Right cardiac atrium (tissue), 5 donors: ENCODE measurements around the gene CFAP119. TPM values are rescaled to one million over a fixed set of nuclear protein-coding genes. Genes with fewer than 3 reads are reported as not detected.
A peak's percentile ranks its signal among the peaks of the same experiment; 100 is the strongest.

ENCODE experiments used
- ATAC-seq, 2 donors: fragments of 200-7000 bp; cut with Tn5 transposase; one replicate each; pipeline versions ENCODE4 v1.8.0 to v1.9.1; 2020; ENCODE audit warnings: moderate library complexity in 2 of 2, mild to moderate bottlenecking in 1 of 2
- DNase-seq, 3 donors: peaks; one replicate each; pipeline ENCODE4 v3.0.0-alpha.2; 2020
- H3K27ac ChIP-seq: one replicate; pipeline ENCODE4 v1.5.1; 2013; ENCODE audit warnings: mild to moderate bottlenecking, low read length, control low read depth, moderate library complexity
- H3K27me3 ChIP-seq: one replicate; pipeline ENCODE4 v1.6.1; 2013; ENCODE audit not compliant: control insufficient read depth, insufficient read depth
- H3K4me1 ChIP-seq: one replicate; pipeline ENCODE4 v1.6.1; 2013; ENCODE audit warnings: low read length; ENCODE audit not compliant: control insufficient read depth, insufficient read depth
- H3K4me3 ChIP-seq: one replicate; pipeline ENCODE4 v1.5.1; 2013; ENCODE audit warnings: low read length, control low read depth
- H3K9me3 ChIP-seq: one replicate; pipeline ENCODE4 v1.6.1; 2013; ENCODE audit warnings: low read length; ENCODE audit not compliant: control insufficient read depth
- WGBS: extraction: QIAGEN DNeasy Blood & Tissue Kit; methylation state at CpG from one replicate; pipeline ENCODE4 v1.1.7; 2013; 5-methylcytosine and 5-hydroxymethylcytosine counted together
- intact Hi-C, 4 donors: fragments of 100-400 bp; cut with DNase I; formaldehyde crosslinking; loops; one replicate each; pipeline versions ENCODE4 v1.11.0 to v1.14.0; 2022 to 2023
- polyA plus RNA-seq: library from polyadenylated mRNA; stranded (reverse); fragments of 200-250 nt; gene quantifications from one replicate; pipeline ENCODE4 v1.2.3, GENCODE V29; 2013
- total RNA-seq, 4 donors: library from RNA; stranded (reverse); fragmentation: NEBNext Ultra II Directional; extraction: Animal tissue kit (Norgen Biotek cat#: 25700); gene quantifications; one replicate each; pipeline ENCODE4 v1.2.1, GENCODE V29; 2021
- donor health status: healthy with polysubstance abuse.
- donor health status: DM: no; HTN: yes; CAD: no.
- donor health status: DM: no; HTN: no; CAD: no.
- donor health status: DM: no; HTN: yes; CAD: no; lungs with severe emphysema.
- donor health status: DM: yes; HTN: yes; CAD: no.

CFAP119 gene
- total and polyA plus RNA-seq, 5 donors, result 0.51 to 1.5 (median 0.95) TPM

DNA sequence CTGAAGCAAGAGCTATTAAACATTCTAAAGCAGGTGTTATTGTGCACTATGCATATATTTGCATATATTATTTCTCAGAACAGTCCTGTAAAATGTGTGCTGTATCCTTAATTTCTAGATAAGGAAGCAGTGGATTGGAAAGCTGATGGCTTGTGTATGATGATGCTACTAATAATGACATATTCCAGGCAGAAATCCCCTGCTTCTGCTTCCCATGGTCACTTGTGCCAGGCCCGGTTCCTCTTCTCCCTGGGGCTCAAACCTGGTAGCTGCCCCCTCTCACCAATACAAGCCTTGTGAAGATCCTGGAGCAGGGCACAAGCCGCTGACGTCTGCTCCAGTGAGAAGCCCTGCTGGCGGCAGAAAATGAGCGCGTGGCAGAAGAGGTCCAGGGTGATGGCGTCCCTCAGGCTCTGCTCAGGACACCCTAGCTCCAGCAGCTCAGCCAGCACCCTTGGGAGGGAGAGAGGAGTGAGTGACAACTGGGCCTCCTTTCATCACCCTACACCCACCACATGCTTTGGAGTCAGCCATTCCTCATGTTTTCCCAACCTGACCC lies 1.8 kb downstream of the CFAP119 start:
- no peaks in the 10 kb centered on the region for H3K9me3 ChIP-seq
- peak in 1 of 3 donors; percentile 18 for DNase-seq
- 88% methylated on average over 7 of the region's 7 CpGs for WGBS
- no peak overlapping the region for H3K4me3 ChIP-seq
- H3K27ac ChIP-seq, result no peak overlapping the region
- peaks cover 9% of the 10 kb centered on the region for H3K4me1 ChIP-seq
- no peak for ATAC-seq
- no peaks in the 10 kb centered on the region for H3K27me3 ChIP-seq
- intact Hi-C loops, result loop anchor here in 1 of 4 donors (10.0 kb wide), 1 partner anchor 55 kb away; no protein-coding TSS in a partner anchor

DNA sequence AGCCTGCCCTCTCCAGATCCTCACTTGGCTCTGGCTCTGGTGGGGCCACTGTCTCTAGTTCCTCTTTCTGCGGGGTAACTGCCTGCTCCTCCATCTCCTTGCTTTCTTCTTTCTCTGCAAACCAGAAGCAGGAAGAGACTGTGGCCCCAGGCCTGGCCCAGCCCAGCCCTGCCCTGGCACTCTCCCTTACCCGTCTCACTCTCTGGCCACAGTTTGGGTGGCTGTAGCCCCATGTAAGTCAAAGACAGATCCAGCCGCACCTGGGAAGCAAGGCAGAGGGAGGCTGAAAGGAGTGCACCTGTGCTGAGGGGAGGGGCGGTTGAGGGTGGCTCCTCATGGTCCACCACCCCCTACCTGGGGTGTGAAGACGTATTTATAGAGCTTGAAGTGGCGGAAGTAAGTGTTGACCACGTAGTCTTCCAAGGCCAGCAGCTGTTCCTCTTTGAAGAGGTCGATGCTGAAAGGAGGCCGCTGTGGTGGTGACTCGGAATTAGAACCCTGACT lies 2.8 kb downstream of the CFAP119 start:
- Histone ChIP-seq H3K4me1 (peaks cover 7% of the 10 kb centered on the region), H3K27ac (no peak overlapping the region), H3K4me3 (no peak overlapping the region), H3K27me3 (no peaks in the 10 kb centered on the region), H3K9me3 (no peaks in the 10 kb centered on the region)
- intact Hi-C loops, result no loop called here
- DNase-seq (peak in 1 of 3 donors; percentile 65), ATAC-seq (no peak)
- WGBS, result 78% methylated on average over 10 of the region's 10 CpGs

DNA sequence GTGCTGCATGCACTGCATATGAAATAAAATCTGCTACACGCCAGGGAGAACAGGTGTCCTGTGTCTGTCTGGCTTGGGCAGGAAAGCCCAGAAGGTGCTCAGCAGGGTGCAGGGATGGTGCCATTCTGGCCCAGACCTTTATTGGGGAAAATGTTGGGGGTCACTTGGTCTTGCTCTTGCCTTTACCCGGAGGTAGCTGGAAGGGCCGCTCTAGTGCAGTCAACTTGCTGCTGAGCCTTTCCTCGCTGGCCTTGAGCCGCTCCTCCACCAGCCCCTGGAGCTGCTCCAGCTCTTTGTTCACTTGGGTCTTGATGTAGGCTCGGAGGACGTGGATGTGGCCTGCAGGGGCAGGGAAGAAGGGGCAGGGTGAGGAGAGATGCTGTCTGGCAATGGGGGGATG lies 4.5 kb downstream of the CFAP119 start:
- Histone ChIP-seq H3K27me3 (no peaks in the 10 kb centered on the region), H3K4me1 (no peaks in the 10 kb centered on the region), H3K27ac (no peak overlapping the region), H3K9me3 (no peaks in the 10 kb centered on the region), H3K4me3 (no peak overlapping the region)
- ATAC-seq (no peak), DNase-seq (peak in 1 of 3 donors; percentile 24)
- WGBS, result 83% methylated on average over 7 of the region's 7 CpGs
- intact Hi-C loops, result no loop called here

DNA sequence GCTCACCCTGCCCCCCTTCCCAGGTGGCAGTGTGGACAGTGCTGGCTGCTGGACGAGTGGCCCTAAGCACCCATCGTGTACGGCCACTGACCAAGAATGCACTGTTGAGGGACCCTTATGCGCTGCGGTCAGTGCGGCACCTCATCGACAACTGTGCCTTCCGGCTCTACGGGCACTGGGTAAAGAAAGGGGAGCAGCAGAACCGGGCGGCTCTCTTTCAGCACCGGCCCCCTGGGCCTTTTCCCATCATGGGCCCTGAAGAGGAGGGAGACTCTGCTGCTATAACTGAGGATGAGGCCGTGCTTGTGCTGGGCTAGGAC lies 5.1 kb downstream of the CFAP119 start:
- no peaks in the 10 kb centered on the region for H3K9me3 ChIP-seq
- DNase-seq (peak in 1 of 3 donors; percentile 35), ATAC-seq (peak in 1 of 2 donors; percentile 8)
- intact Hi-C loops, result no loop called here
- H3K4me3 ChIP-seq, result no peak overlapping the region
- no peaks in the 10 kb centered on the region for H3K27me3 ChIP-seq
- H3K27ac ChIP-seq, result no peak overlapping the region
- no peaks in the 10 kb centered on the region for H3K4me1 ChIP-seq
- WGBS, result 95% methylated on average over 13 of the region's 13 CpGs

DNA sequence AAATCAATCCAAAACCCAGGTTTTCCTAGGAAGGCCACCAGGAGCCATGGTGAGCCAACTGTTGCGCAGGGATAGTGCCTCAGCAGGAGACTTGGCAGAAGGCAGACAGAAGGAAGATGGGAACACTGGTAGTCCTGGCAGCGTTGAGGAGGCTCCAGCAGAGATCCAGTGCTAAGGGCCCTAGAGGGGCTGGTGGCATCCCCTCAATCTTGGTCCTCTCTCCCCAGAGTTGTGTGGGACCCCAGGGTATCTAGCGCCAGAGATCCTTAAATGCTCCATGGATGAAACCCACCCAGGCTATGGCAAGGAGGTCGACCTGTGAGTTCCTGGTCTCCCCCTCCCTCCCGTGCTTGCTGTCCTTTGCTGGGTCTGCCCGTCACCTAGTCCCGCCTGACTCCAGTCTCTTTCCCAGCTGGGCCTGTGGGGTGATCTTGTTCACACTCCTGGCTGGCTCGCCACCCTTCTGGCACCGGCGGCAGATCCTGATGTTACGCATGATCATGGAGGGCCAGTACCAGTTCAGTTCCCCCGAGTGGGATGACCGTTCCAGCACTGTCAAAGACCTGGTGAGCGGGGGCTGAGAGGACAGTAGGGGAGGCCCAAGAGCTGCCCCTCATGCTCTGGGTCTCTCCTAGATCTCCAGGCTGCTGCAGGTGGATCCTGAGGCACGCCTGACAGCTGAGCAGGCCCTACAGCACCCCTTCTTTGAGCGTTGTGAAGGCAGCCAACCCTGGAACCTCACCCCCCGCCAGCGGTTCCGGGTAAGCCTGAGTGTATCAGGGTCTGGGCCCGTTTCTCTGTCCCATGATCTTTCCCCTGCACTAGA lies 5.7 kb downstream of the CFAP119 start:
- Histone ChIP-seq H3K27ac (no peak overlapping the region), H3K4me3 (no peak overlapping the region), H3K9me3 (no peaks in the 10 kb centered on the region), H3K27me3 (no peaks in the 10 kb centered on the region), H3K4me1 (no peaks in the 10 kb centered on the region)
- WGBS, result 94% methylated on average over 20 of the region's 20 CpGs
- DNase-seq, result peak in 2 of 3 donors; percentile 32 to 46
- intact Hi-C loops, result no loop called here
- ATAC-seq, result peak in 1 of 2 donors; percentile 4

DNA sequence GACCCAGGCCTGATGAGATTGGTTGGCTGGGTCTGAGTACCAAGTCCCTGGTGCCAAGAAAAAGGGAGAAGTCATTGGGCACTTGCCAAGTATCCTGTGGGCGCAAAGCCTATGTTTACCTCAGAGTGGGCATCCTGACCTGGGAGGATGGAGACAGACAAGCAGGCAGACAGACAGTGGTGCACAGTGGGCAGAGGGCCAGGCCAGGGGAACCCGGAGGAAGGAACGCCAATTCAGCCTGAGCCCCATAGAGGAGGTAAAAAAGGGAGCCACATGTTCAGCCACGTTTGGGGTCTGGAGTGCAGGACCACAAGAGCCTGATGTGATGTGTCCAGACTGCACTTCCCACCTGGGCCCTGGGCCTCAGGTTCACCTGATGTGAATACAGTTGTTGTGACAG lies 8.3 kb downstream of the CFAP119 start:
- ATAC-seq (no peak), DNase-seq (no peak)
- no peaks in the 10 kb centered on the region for H3K4me1 ChIP-seq
- intact Hi-C loops, result no loop called here
- H3K27ac ChIP-seq, result no peak overlapping the region
- H3K4me3 ChIP-seq, result no peak overlapping the region
- H3K9me3 ChIP-seq, result no peaks in the 10 kb centered on the region
- 76% methylated on average over 4 of the region's 4 CpGs for WGBS
- H3K27me3 ChIP-seq, result no peaks in the 10 kb centered on the region

DNA sequence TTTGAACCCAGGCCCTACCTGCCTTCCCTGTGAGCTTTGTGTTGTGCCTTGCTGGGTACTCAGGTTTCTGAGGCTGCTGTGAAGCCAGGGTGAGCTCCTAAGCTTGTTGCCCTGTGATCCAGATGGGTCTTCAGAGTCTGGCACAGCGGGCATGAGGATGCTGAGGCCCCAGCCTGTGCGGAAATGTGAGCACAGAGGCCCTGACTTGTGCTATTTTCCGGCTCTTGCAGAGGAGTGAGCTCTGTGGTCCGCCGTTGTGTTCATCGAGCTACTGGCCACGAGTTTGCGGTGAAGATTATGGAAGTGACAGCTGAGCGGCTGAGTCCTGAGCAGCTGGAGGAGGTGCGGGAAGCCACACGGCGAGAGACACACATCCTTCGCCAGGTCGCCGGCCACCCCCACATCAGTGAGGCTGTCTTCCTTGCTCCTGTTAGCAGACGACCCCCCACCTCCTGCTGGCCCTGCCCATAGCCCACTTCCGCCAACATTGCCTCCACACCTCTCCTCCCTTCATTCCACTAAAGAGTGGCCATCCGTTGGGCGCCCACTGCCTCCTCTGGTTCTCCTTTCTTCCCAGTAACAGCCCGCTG lies 10.9 kb downstream of the CFAP119 start:
- intact Hi-C loops, result no loop called here
- 93% methylated on average over 20 of the region's 20 CpGs for WGBS
- no peaks in the 10 kb centered on the region for H3K4me1 ChIP-seq
- no peaks in the 10 kb centered on the region for H3K9me3 ChIP-seq
- no peaks in the 10 kb centered on the region for H3K27me3 ChIP-seq
- peak in 2 of 3 donors; percentile 37 to 42 for DNase-seq
- ATAC-seq, result no peak
- H3K4me3 ChIP-seq, result no peak overlapping the region
- no peak overlapping the region for H3K27ac ChIP-seq

DNA sequence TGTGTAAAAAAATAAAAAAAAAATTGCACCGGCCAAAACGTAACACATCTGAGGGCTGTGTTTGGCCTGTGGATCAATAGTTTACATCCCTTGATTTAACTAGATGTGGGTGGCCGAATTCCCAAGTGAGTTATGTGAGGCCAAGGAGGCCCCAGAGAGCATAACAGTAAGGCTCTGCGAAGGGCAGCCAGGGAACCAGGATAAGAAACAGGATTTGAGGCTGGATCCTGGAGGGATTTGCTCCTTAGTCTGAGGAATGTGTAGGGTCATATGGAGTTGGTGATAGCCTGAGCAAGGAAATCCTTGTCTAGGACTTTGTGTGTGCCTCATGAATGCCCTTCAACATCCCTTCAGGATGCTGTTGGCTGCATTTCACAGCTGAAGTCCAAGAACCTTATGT lies 11.7 kb downstream of the CFAP119 start:
- no peak overlapping the region for H3K4me3 ChIP-seq
- intact Hi-C loops, result no loop called here
- no peak overlapping the region for H3K27ac ChIP-seq
- no peaks in the 10 kb centered on the region for H3K9me3 ChIP-seq
- DNase-seq (no peak), ATAC-seq (no peak)
- H3K27me3 ChIP-seq, result no peaks in the 10 kb centered on the region
- H3K4me1 ChIP-seq, result no peaks in the 10 kb centered on the region
- WGBS, result 88% methylated on average over 4 of the region's 4 CpGs

DNA sequence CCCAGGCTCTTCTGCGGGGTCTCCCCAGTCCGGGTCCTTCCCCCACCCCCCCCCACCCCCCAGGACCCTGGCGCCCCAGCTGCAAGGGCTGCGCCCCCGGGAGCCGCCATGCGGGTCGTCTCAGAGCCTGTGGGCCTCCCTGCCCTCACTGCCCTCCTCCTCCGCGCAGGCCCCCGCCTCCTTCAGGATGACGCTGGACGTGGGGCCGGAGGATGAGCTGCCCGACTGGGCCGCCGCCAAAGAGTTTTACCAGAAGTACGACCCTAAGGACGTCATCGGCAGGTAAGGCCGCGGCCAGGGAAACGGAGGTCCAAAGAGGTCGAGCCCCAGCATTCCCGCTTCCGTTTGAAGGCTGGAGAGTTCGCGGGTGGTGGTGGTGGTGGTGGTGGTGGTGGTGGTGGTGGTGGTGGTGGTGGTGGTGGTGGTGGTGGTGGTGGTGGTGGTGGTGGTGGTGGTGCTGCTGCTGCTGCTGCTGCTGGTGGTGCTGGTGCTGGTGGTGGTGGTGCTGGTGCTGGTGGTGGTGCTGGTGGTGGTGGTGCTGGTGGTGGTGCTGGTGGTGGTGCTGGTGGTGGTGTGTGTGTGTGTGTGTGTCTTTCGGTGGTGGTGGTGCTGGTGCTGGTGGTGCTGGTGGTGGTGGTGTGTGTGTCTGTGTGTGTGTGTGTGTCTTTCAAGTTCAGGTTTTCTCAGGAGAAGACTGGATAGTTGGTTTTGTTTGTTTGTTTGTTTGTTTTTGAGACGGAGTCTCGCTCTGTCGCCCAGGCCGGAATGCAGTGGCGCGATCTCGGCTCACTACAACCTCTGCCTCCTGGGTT lies 13.0 kb downstream of the CFAP119 start:
- H3K27ac ChIP-seq, result no peak overlapping the region
- intact Hi-C loops, result no loop called here

DNA sequence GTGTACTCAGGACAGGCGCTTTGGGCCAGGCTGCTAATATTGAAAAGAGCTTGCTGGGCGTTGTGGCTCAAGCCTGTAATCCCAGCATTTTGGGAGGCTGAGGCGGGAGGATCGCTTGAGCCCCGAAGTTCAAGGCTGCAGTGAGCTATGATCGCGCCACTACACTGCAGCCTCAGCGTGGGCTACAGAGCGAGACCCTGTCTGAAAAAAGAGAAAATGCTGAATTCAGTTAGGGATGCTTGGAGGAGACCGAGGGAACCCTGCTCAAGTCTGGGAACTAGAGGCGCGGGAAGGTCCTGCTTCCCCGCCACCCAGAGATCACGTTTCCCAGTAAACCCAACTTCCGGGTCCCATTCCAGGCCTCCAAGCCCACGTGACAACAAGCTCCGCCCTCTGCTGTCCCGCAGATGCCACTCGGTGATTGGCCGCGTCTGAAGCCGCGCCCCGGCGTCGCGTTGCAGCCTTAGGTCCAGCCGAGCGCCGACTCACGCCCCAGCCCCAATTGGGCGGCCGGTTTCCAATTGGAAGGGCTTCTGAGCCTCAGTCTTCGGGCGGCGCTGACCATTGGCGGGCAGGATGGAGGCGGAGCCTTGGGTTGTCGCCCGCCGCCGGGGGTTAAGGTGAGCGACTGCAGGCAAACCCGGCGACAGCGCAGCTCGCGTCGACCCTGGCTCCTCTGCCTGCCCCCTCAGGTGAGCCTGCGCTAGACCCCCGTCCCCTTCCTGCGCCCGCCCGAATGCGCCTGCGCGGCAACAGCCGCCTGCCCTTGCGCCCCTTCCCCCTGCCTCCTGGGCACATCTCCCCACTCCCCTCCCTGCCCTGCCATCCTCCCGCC lies 13.8 kb downstream of the CFAP119 start, which contains the start of gene PHKG2:
Gene PHKG2 (plus strand): TSS at position 627 of the 835 bp plus-strand sequence. CDS start 396 bp downstream, outside the sequence.
- ATAC-seq (peak; percentile 98 to 99), DNase-seq (peak; percentile 100)
- H3K4me3 ChIP-seq, result peak within 1 kb of the TSS; percentile 94
- H3K9me3 ChIP-seq, result no peaks in the 10 kb centered on the region
- no peaks in the 10 kb centered on the region for H3K27me3 ChIP-seq
- no peaks in the 10 kb centered on the region for H3K4me1 ChIP-seq
- H3K27ac ChIP-seq, result peak within 1 kb of the TSS; percentile 85
- intact Hi-C loops, result no loop called here
- WGBS, result 3% methylated on average over 60 of the region's 60 CpGs

More for the DNA sequence above, 13.0 kb downstream of the CFAP119 start:
- H3K4me3 ChIP-seq, result peak overlapping the region; percentile 94
- DNase-seq (peak; percentile 52 to 83 (median 76)), ATAC-seq (peak; percentile 58 to 62)
- WGBS, result 17% methylated on average over 36 of the region's 36 CpGs
- H3K9me3 ChIP-seq, result no peaks in the 10 kb centered on the region
- H3K4me1 ChIP-seq, result no peaks in the 10 kb centered on the region
- no peaks in the 10 kb centered on the region for H3K27me3 ChIP-seq
